Activated CD4-positive, alpha-beta T cell treated with anti-CD3 and anti-CD28 coated beads for 36 hours (primary cell): ENCODE measurements around the gene BAK1. TPM values are rescaled to one million over a fixed set of nuclear protein-coding genes. Genes with fewer than 3 reads are reported as not detected.

ENCODE experiments used
- ATAC-seq: fragments of 200-7000 bp; cut with Tn5 transposase; one replicate; pipeline ENCODE4 v1.10.0; 2021; ENCODE audit warnings: mild to moderate bottlenecking, moderate library complexity
- CTCF ChIA-PET: fragments of 350-600 bp; sonication (Branson Sonifier 250); formaldehyde crosslinking; loops from one replicate; lab custom pipeline; 2021; ENCODE audit warnings: antibody characterized with exemption; lab: Charles Lee
- POLR2A ChIA-PET: fragments of 350-600 bp; sonication (Branson Sonifier 250); formaldehyde crosslinking; loops from one replicate; lab custom pipeline; 2021; ENCODE audit warnings: antibody characterized with exemption, inconsistent platforms; lab: Charles Lee
- DNase-seq: peaks from one replicate; pipeline ENCODE4 v3.0.0-alpha.2; 2020
- H3K27ac Mint-ChIP-seq: one replicate; pipeline ENCODE4 v1.8.0; 2021; ENCODE audit warnings: mixed read lengths
- H3K27me3 Mint-ChIP-seq: one replicate; pipeline ENCODE4 v1.8.0; 2021; ENCODE audit warnings: mixed read lengths
- H3K36me3 Mint-ChIP-seq: one replicate; pipeline ENCODE4 v1.8.0; 2021; ENCODE audit warnings: low read depth, mixed read lengths
- H3K4me1 Mint-ChIP-seq: one replicate; pipeline ENCODE4 v1.8.0; 2021; ENCODE audit warnings: mixed read lengths
- H3K4me3 Mint-ChIP-seq: one replicate; pipeline ENCODE4 v1.8.0; 2021; ENCODE audit warnings: mild to moderate bottlenecking, moderate library complexity, mixed read lengths
- H3K9me3 Mint-ChIP-seq: one replicate; pipeline ENCODE4 v1.8.0; 2021; ENCODE audit warnings: low read depth, mixed read lengths
- intact Hi-C, 2 experiments: fragments of 100-400 bp; cut with DNase I in 1 of 2; cut with micrococcal nuclease in 1 of 2; formaldehyde crosslinking; loops; one replicate each; pipeline versions ENCODE4 v1.14.2 to v1.15.1; 2022 to 2024; cut with DNase I, micrococcal nuclease
- total RNA-seq, 2 experiments: library from RNA; stranded (reverse); gene quantifications; one replicate each; pipeline ENCODE4 v1.2.3, GENCODE V29; 2021

Gene BAK1
- total RNA-seq, 2 experiments from 2014 or later, result 37.0 to 43.3 TPM

- intact Hi-C loops, result no loop called here
- ChIA-PET POLR2A (no interaction called here), CTCF (interaction anchor here (0.8 kb wide), 1 partner anchor 13 kb away, joined by 4 read pairs; the partner anchor contains the start of gene BAK1)
- no peaks in the 10 kb centered on the region for H3K27me3 Mint-ChIP-seq
- peak overlapping the region; percentile 81 for H3K27ac Mint-ChIP-seq
- no peak for ATAC-seq
- H3K36me3 Mint-ChIP-seq, result no peaks in the 10 kb centered on the region
- H3K4me1 Mint-ChIP-seq, result peaks cover 37% of the 10 kb centered on the region
- peak; percentile 5 for DNase-seq
- H3K4me3 Mint-ChIP-seq, result peak overlapping the region; percentile 9
- H3K9me3 Mint-ChIP-seq, result no peaks in the 10 kb centered on the region
Measured at GRCh38 chr6:33593414-33593727, 13.3 kb upstream of the BAK1 start.

GRCh38 chr6:33592595-33593413, 12.7 kb upstream of the BAK1 start:
- ATAC-seq, result peak; percentile 54
- peak overlapping the region; percentile 9 for H3K4me3 Mint-ChIP-seq
- CTCF ChIA-PET, result interaction anchor here (0.6 to 1.0 kb wide), 4 partner anchors 12 to 173 kb away, joined by 3 to 4 read pairs (median 4); partner anchors contain the start of genes BAK1 and ITPR3
- H3K27ac Mint-ChIP-seq, result peak overlapping the region; percentile 81
- H3K27me3 Mint-ChIP-seq, result no peaks in the 10 kb centered on the region
- POLR2A ChIA-PET, result interaction anchor here (1.4 kb wide), 1 partner anchor 28 kb away, joined by 5 read pairs; the partner anchor contains the start of gene ITPR3
- peaks cover 37% of the 10 kb centered on the region for H3K4me1 Mint-ChIP-seq
- no peaks in the 10 kb centered on the region for H3K9me3 Mint-ChIP-seq
- H3K36me3 Mint-ChIP-seq, result no peaks in the 10 kb centered on the region
- DNase-seq, result peak; percentile 68
- intact Hi-C loops, result no loop called here

GRCh38 chr6:33592280-33592594, 12.2 kb upstream of the BAK1 start:
- ATAC-seq, result no peak
- CTCF ChIA-PET, result interaction anchor here (0.9 to 1.4 kb wide), 3 partner anchors 15 to 109 kb away, joined by 3 to 6 read pairs (median 4); partner anchors contain the start of gene ITPR3
- no peak for DNase-seq
- POLR2A ChIA-PET, result interaction anchor here (1.4 kb wide), 1 partner anchor 29 kb away, joined by 5 read pairs; the partner anchor contains the start of gene ITPR3
- Mint-ChIP-seq H3K27ac (no peak overlapping the region), H3K4me3 (peak overlapping the region; percentile 9), H3K4me1 (peaks cover 35% of the 10 kb centered on the region), H3K9me3 (no peaks in the 10 kb centered on the region), H3K36me3 (no peaks in the 10 kb centered on the region), H3K27me3 (no peaks in the 10 kb centered on the region)
- intact Hi-C loops, result no loop called here

GRCh38 chr6:33591424-33592032, 11.5 kb upstream of the BAK1 start:
- H3K27ac Mint-ChIP-seq, result no peak overlapping the region
- ChIA-PET CTCF (interaction anchor here (1.0 to 1.4 kb wide), 3 partner anchors 16 to 109 kb away, joined by 3 to 6 read pairs (median 4); partner anchors contain the start of gene ITPR3), POLR2A (interaction anchor here (1.4 kb wide), 1 partner anchor 30 kb away, joined by 5 read pairs; the partner anchor contains the start of gene ITPR3)
- peaks cover 28% of the 10 kb centered on the region for H3K4me1 Mint-ChIP-seq
- ATAC-seq (no peak), DNase-seq (no peak)
- no peaks in the 10 kb centered on the region for H3K27me3 Mint-ChIP-seq
- no peaks in the 10 kb centered on the region for H3K36me3 Mint-ChIP-seq
- no peaks in the 10 kb centered on the region for H3K9me3 Mint-ChIP-seq
- H3K4me3 Mint-ChIP-seq, result no peak overlapping the region
- intact Hi-C loops, result no loop called here

GRCh38 chr6:33590531-33591198, 10.6 kb upstream of the BAK1 start:
- no peaks in the 10 kb centered on the region for H3K9me3 Mint-ChIP-seq
- peaks cover 32% of the 10 kb centered on the region for H3K4me1 Mint-ChIP-seq
- ChIA-PET POLR2A (interaction anchor here (0.9 kb wide), 1 partner anchor 180 kb away, joined by 3 read pairs; no protein-coding TSS in a partner anchor), CTCF (interaction anchor here (0.6 to 1.5 kb wide), 8 partner anchors 17 to 121 kb away, joined by 3 to 9 read pairs (median 4); partner anchors contain the start of gene UQCC2)
- no peak for ATAC-seq
- no peaks in the 10 kb centered on the region for H3K27me3 Mint-ChIP-seq
- intact Hi-C loops, result loop anchor here in 1 of 2 experiments (1.0 kb wide), 1 partner anchor 17 kb away; no protein-coding TSS in a partner anchor
- no peak overlapping the region for H3K4me3 Mint-ChIP-seq
- H3K27ac Mint-ChIP-seq, result no peak overlapping the region
- no peak for DNase-seq
- H3K36me3 Mint-ChIP-seq, result no peaks in the 10 kb centered on the region

GRCh38 chr6:33589731-33590530, 9.9 kb upstream of the BAK1 start:
- intact Hi-C loops, result loop anchor here in 1 of 2 experiments (1.0 to 5.0 kb wide), 4 partner anchors 17 to 172 kb away; partner anchors contain the start of gene ITPR3
- ATAC-seq, result peak; percentile 37
- H3K4me1 Mint-ChIP-seq, result peaks cover 36% of the 10 kb centered on the region
- no peaks in the 10 kb centered on the region for H3K27me3 Mint-ChIP-seq
- no peaks in the 10 kb centered on the region for H3K36me3 Mint-ChIP-seq
- H3K27ac Mint-ChIP-seq, result no peak overlapping the region
- ChIA-PET POLR2A (interaction anchor here (0.9 kb wide), 1 partner anchor 180 kb away, joined by 3 read pairs; no protein-coding TSS in a partner anchor), CTCF (interaction anchor here (0.6 to 1.5 kb wide), 9 partner anchors 9 to 121 kb away, joined by 3 to 9 read pairs (median 4); partner anchors contain the start of genes BAK1 and UQCC2)
- no peak overlapping the region for H3K4me3 Mint-ChIP-seq
- no peaks in the 10 kb centered on the region for H3K9me3 Mint-ChIP-seq
- peak; percentile 71 for DNase-seq

GRCh38 chr6:33589392-33589730, 9.3 kb upstream of the BAK1 start:
- no peaks in the 10 kb centered on the region for H3K27me3 Mint-ChIP-seq
- ATAC-seq (no peak), DNase-seq (no peak)
- H3K36me3 Mint-ChIP-seq, result no peaks in the 10 kb centered on the region
- POLR2A ChIA-PET, result interaction anchor here (0.9 kb wide), 1 partner anchor 181 kb away, joined by 3 read pairs; no protein-coding TSS in a partner anchor
- intact Hi-C loops, result loop anchor here in 1 of 2 experiments (1.0 to 5.0 kb wide), 3 partner anchors 33 to 173 kb away; partner anchors contain the start of gene ITPR3
- CTCF ChIA-PET, result interaction anchor here (0.7 to 1.5 kb wide), 7 partner anchors 9 to 111 kb away, joined by 3 to 9 read pairs (median 4); partner anchors contain the start of gene BAK1
- no peak overlapping the region for H3K27ac Mint-ChIP-seq
- H3K4me1 Mint-ChIP-seq, result peaks cover 41% of the 10 kb centered on the region
- H3K4me3 Mint-ChIP-seq, result no peak overlapping the region
- H3K9me3 Mint-ChIP-seq, result no peaks in the 10 kb centered on the region

- ATAC-seq, result no peak
- H3K36me3 Mint-ChIP-seq, result no peaks in the 10 kb centered on the region
- peaks cover 41% of the 10 kb centered on the region for H3K4me1 Mint-ChIP-seq
- H3K9me3 Mint-ChIP-seq, result no peaks in the 10 kb centered on the region
- intact Hi-C loops, result loop anchor here in 1 of 2 experiments (1.0 to 5.0 kb wide), 3 partner anchors 33 to 173 kb away; partner anchors contain the start of gene ITPR3
- POLR2A ChIA-PET, result no interaction called here
- no peaks in the 10 kb centered on the region for H3K27me3 Mint-ChIP-seq
- CTCF ChIA-PET, result interaction anchor here (1.5 kb wide), 1 partner anchor 112 kb away, joined by 5 read pairs; no protein-coding TSS in a partner anchor
- no peak for DNase-seq
- no peak overlapping the region for H3K27ac Mint-ChIP-seq
- no peak overlapping the region for H3K4me3 Mint-ChIP-seq
Measured at GRCh38 chr6:33588894-33589293, 8.8 kb upstream of the BAK1 start.

GRCh38 chr6:33587529-33587928, 7.5 kb upstream of the BAK1 start:
- H3K27ac Mint-ChIP-seq, result no peak overlapping the region
- ChIA-PET POLR2A (no interaction called here), CTCF (interaction anchor here (1.0 to 3.3 kb wide), 8 partner anchors 16 to 124 kb away, joined by 3 to 16 read pairs (median 8); partner anchors contain the start of genes ITPR3 and UQCC2)
- peaks cover 31% of the 10 kb centered on the region for H3K4me1 Mint-ChIP-seq
- H3K36me3 Mint-ChIP-seq, result no peaks in the 10 kb centered on the region
- DNase-seq (no peak), ATAC-seq (no peak)
- no peaks in the 10 kb centered on the region for H3K9me3 Mint-ChIP-seq
- intact Hi-C loops, result loop anchor here in 1 of 2 experiments (5.0 kb wide), 2 partner anchors 35 to 175 kb away; partner anchors contain the start of gene ITPR3
- H3K4me3 Mint-ChIP-seq, result no peak overlapping the region
- H3K27me3 Mint-ChIP-seq, result no peaks in the 10 kb centered on the region
